ENCODE results near the gene ZFYVE9.
A peak's percentile ranks its signal among the peaks of the same experiment; 100 is the strongest.

The ZFYVE9 gene, protein sequence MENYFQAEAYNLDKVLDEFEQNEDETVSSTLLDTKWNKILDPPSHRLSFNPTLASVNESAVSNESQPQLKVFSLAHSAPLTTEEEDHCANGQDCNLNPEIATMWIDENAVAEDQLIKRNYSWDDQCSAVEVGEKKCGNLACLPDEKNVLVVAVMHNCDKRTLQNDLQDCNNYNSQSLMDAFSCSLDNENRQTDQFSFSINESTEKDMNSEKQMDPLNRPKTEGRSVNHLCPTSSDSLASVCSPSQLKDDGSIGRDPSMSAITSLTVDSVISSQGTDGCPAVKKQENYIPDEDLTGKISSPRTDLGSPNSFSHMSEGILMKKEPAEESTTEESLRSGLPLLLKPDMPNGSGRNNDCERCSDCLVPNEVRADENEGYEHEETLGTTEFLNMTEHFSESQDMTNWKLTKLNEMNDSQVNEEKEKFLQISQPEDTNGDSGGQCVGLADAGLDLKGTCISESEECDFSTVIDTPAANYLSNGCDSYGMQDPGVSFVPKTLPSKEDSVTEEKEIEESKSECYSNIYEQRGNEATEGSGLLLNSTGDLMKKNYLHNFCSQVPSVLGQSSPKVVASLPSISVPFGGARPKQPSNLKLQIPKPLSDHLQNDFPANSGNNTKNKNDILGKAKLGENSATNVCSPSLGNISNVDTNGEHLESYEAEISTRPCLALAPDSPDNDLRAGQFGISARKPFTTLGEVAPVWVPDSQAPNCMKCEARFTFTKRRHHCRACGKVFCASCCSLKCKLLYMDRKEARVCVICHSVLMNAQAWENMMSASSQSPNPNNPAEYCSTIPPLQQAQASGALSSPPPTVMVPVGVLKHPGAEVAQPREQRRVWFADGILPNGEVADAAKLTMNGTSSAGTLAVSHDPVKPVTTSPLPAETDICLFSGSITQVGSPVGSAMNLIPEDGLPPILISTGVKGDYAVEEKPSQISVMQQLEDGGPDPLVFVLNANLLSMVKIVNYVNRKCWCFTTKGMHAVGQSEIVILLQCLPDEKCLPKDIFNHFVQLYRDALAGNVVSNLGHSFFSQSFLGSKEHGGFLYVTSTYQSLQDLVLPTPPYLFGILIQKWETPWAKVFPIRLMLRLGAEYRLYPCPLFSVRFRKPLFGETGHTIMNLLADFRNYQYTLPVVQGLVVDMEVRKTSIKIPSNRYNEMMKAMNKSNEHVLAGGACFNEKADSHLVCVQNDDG (N-terminal part only)

DNA sequence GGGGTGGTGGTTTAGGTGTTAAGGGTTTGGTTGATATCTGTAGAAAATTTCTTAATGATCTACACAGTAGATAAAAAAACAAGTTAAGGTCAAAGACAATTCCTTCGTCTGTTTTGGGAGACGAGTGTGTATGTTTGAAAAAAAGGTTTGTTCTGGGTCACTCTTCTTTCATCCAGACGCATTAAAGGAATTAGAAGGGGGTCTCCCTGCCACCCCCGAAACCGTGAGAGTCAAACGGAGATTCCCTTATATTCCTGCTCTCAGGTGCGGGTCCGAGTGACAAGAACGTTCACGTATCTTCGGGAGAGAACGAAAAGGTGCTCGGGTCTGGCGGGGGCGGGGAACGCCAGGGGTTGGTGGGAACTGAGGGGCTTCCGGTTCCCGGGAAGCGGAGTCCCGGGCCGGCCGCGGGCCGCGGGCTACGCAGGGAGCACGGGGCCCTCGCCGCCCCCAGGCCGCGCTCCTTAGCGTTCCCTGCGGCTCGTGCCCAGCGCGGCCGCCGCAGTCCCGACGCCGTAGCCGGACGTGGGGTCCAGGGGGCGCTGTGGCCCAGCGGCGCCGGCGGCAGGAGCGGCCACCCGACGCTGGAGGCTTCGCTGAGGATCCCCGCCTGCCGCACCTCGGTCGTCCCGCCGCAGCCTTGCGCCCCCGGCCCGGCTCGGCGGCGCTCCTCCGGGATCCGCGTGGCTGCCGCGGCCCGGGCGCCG is at the start of gene ZFYVE9:
ZFYVE9 (plus strand) TSS at position 577 of the 707 bp plus-strand sequence. CDS start 91,118 bp downstream, outside the sequence.
- TF ChIP-seq, protein P1, sequence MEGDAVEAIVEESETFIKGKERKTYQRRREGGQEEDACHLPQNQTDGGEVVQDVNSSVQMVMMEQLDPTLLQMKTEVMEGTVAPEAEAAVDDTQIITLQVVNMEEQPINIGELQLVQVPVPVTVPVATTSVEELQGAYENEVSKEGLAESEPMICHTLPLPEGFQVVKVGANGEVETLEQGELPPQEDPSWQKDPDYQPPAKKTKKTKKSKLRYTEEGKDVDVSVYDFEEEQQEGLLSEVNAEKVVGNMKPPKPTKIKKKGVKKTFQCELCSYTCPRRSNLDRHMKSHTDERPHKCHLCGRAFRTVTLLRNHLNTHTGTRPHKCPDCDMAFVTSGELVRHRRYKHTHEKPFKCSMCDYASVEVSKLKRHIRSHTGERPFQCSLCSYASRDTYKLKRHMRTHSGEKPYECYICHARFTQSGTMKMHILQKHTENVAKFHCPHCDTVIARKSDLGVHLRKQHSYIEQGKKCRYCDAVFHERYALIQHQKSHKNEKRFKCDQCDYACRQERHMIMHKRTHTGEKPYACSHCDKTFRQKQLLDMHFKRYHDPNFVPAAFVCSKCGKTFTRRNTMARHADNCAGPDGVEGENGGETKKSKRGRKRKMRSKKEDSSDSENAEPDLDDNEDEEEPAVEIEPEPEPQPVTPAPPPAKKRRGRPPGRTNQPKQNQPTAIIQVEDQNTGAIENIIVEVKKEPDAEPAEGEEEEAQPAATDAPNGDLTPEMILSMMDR (IDR thresholded peaks at IDR 0.05) = peak; percentile 76

DNA sequence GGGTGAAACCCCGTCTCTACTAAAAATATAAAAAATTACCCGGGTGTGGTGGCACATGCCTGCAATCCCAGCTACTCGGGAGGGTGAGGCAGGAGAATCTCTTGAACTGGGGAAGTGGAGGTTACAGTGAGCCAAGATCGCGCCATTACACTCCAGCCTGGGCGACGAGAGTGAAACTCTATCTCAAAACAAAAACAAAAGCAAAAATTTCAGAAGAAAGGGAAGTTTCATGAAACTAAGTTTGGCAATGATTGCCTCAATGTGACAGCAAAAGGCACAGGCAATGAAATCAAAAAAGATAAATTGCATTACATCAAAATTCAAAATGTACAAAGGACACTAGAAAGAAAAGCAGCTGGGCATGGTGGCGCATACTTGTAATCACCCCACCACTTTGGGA is 45.7 kb upstream of the ZFYVE9 start:
- TF ChIP-seq, protein P1 (IDR thresholded peaks at IDR 0.05) = no peak

DNA sequence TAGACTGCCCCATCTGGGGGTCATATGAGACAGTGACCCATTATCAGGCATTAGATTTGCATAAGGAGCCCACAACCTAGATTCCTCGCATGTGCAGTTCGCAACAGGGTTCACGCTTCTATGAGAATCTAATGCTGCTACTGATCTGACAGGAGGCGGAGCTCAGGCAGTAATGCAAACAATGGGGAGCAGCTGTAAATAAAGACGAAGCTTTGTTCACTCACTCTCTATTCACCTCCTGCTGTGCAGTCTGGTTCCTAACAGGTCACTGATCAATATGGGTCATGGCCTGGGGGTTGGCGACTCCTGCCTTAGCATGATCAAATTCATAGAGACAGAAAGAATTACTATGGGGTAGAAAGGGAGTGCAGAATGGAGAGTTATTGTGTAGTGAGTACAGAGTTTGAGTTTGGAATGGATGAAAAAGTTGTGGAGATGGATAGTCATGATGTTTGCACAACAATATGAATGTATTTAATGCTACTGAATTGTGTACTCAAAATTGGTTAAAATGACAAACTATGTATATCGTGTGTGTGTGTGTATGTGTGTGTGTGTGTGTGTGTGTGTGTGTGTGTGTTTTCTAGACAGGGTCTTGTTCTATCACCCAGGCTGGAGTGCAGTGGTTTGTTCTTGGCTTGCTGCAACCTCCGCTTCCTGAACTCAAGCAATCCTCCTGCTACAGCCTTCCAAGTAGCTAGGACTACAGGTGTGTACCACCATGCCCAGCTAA is 43.6 kb upstream of the ZFYVE9 start:
- TF ChIP-seq, protein P1 (IDR thresholded peaks at IDR 0.05) = no peak

DNA sequence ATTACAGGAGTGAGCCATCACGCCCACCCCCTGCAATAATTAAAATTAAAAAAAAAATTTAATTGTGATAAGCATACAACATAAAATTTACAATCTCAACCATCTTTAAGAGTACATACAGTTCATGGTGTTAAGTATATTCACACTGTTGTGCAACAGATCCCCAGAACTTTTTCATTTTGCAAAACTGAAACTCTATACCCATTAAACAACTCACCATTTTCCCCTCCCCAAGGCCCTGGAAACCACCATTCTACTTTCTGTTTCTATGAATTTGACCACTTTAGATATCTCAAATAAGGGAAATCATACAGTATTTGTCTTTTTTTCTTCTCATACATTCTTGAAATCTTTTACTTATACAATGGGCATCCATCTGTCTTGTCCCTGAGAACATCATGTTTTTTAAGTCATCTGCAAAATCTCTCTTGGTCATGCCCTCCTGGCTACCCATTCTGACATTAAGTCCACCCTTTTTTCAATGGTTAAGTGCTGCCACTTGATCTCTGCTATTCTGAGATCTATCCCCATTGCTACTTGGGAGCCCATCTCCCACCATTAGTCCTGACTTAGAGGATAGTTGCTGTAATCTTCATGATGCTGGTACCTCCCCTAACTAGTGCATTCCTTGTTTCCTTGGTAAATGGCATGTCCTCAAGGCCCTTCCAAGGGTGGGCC is 39.4 kb upstream of the ZFYVE9 start:
- TF ChIP-seq, protein P1 (IDR thresholded peaks at IDR 0.05) = no peak

DNA sequence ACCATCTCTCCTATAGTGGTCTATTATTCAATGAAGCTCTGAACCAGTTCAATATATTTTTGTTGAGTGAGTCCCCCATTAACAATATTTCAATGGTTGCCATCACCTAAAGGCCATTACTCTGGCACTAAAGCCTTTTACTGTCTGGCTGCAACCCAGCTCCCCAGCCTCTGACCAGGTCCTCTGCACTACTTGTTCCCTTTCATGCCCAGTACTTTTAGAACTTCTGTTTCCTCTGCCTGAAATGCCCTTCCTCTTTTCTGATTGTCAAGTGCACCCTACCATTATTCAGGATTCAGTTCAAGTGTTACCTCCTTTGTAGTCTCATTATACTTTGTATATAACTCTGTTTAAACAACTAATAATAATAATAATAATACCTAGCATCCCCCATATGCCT is 30.4 kb upstream of the ZFYVE9 start:
- TF ChIP-seq, protein P1 (IDR thresholded peaks at IDR 0.05) = no peak

DNA sequence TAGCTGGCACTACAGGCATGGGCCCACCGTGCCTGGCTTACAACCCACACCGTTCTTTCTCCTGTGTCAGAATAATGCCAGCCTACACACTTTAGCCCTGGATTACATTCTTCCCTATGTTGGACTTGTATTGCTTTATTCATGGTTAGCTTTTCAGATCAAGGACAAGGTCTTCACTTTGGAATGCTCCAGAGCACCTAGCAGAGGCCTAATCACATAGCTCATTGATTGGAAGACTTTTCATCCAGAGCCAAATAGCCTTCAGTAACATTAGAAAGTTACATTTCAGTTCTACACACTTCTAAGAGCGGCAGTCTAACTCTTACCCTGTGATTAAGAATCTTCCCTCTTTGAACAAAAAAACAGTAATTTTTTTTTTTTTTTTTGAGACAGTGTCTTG is 29.4 kb upstream of the ZFYVE9 start:
- TF ChIP-seq, protein P1 (IDR thresholded peaks at IDR 0.05) = no peak

Measured in LNCAP (cell line).